Left forelimb (tissue), 1 donor: ENCODE measurements around the gene COX17.
A peak's percentile ranks its signal among the peaks of the same experiment; 100 is the strongest.

Experiments used
- DNase-seq: peaks from one replicate; pipeline ENCODE4 v3.0.0-alpha.2; 2018; ENCODE audit warnings: low spot score

Gene COX17

DNA sequence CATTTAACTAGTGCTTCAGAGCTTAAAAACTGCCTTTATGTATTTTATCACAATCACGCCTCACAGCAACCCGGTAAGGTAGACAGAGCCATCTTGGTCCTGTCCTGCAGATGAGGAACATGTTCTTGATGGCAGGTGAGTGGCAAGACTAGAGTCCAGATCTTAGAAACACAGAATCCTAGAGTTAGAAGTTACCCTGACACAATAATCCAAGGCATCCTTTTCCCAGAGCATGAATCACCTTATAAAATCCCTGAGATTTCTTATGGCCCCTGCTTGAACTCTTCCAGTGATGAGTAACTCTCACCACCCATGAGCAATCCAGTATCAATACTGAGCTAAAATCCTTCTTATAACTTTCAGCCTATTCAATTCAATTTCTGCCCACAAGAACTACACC is 33.7 kb downstream of the COX17 start:
- no peak for DNase-seq

DNA sequence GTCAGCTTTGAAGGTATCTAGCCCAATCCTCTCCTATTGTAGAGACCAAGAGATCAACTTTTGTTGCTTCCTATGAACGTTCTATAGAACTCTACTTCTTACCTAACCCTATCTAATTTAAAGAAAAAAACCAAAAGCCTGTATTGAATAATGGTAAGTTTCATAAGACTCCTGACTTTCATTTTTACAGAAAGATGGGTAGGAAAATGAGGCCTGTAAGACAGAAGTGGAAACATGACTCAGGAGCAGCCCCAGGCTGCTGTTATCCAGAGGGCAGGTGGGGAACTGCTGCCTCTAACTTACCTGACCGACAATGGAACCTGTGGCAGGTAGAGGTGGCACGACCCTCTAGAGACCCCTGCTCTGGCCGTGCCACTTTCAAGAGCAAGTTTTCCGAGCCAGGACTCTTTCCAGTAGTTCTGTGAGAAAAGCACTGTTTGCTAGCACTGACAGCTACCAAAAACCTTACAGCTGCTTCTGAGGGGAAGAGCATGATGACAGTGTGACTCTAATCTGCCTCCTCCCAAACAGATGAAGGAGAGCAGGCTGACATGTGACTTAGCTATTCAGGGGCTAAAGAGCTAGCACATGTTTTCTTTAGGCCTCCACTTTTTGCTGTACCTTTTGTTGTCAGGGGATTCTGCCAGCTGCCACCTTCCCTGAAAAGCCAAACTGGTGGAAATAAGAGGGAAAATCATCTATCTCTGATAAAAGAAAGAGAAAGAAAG is 34.3 kb downstream of the COX17 start:
- no peak for DNase-seq

- no peak for DNase-seq
Observed at GRCh38 chr3:119641416-119641815, 35.8 kb downstream of the COX17 start.

- no peak for DNase-seq
Observed at GRCh38 chr3:119639494-119640350, 37.5 kb downstream of the COX17 start.

DNA sequence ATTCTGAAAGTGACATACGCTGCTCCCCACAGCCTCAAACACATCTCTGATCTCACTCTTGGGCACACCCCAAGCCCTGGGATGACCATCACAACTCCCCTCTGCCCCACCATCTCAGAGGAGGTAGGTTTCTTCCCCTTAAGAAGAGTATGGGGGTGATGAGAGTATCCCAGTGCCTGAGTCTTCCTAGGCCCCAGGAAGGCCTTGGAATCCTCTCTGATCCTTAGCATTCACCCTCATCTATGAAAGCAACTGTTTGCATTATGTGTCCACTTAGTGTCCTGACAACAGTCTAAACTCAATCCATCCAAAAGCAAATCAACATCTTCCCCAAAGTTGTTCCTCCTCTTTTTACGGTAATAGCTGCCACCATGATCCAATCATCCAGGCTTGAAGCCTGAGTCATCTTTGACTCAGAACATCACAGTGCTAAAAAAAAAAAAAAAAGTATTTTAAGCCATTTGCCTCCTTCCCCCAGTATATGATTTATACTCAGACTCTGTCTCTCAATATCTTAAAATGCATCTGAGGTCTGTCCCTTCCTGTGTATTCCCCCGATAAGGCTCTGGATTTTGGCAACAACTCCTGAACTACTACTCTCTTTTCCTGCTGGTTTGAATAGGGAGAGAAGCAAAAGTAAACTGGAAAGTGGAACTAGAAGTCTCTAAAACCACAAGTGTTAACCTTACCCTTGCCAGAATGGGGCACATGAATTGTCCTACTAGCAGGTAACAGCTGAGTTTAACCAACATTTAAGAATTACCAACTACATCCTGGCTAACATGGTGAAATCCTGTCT is 39.3 kb downstream of the COX17 start:
- no peak for DNase-seq

GRCh38 chr3:119636891-119637611 is 40.2 kb downstream of the COX17 start:
- no peak for DNase-seq

DNA sequence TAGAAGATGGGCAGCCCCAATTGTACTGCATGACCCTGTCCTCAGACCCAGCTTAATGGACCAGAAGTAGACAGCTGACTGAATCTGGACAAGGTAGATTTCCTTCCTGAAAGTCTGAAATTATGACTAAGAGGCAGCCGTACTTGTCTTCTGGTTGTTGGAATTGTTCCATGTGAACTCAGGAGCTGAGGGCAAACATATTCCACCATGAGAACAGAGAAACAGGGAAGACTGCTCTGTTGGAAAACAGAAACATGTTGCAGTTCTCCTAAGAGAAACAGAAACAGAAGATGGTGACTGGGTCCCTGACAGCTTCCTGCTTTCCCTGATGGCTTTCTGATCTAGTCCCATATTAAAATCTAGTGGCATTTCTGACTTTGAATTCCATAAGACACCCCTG is 41.0 kb downstream of the COX17 start:
- DNase-seq = no peak

DNA sequence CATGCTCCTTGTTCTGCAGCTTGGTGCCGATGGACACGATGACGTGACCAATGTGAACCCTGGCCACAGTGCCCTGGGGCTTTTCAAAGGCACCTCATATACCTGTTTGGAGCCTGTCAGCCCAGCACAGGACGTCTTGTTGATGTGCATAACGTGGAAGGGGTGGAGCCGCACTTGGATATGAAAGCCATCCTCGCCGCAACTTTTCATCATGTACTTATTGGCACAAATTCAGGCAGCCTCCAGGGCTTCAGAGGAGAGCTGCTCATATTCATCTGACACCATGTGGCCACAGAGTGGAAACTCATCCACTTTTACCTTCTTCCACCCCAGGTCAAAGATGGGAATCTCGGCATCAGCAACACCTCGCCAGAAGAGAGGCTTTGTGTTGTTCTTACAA is 41.5 kb downstream of the COX17 start:
- no peak for DNase-seq

GRCh38 chr3:119632829-119633228 is 44.4 kb downstream of the COX17 start:
- DNase-seq = no peak

DNA sequence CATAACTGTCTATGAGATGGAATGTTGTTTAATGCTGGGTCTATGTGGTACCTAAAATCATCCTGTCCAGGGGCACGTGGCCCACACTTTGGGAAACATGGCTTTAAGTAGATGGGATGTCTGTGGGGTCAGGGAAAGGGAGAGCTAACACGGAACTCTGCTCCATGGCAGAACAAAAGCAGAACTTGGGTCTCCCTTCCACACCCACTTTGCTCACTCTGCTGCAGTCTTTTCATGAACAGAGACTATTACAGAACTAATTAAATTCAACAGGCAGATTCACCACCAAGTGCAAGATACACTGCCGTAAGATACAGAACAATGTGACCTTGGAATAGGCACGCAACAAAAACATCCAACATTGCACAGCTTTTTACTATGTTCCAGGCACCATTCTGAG is 45.0 kb downstream of the COX17 start:
- DNase-seq = no peak

DNA sequence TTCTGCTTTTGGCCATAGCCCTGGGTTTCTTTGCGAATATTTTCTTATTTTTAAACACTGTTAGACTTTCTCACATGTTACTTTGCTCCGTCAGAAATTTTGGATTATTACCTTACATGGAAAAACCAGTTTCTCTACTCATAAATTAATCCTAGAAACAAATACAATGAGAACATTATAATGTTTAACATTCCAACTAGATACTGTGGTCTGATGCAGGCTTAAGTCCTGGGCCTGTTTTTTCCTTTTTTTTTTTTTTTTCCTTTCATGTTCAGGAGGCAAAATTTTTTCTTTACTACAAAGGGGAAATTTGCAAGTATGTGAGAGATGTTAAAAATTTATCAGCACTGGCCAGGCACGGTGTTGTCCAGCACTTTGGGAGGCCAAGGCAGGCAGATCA is 45.7 kb downstream of the COX17 start:
- DNase-seq = no peak

DNA sequence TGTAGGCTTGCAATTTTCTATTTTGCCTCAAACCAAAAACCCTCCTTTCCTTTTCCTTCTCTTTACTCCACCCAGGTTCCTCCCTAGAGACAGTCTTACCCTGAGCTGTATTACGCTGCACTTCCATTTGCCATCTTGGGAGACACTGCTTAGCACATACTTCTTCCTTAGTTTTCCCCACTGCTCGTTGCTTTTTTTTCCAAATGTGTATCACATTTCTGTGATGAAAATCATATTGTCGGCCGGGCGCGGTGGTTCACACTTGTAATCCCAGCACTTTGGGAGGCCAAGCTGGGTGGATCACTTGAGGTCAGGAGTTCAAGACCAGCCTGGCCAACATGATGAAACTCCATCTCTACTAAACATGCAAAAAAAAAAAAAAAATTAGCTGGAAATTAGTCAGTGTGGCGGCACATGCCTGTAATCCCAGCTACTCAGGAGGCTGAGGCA is 46.3 kb downstream of the COX17 start:
- DNase-seq = no peak

GRCh38 chr3:119630128-119630879 is 46.9 kb downstream of the COX17 start:
- DNase-seq = no peak

GRCh38 chr3:119628816-119629445 is 48.3 kb downstream of the COX17 start:
- no peak for DNase-seq

- DNase-seq = peak; percentile 41
Observed at GRCh38 chr3:119628390-119628789, 48.8 kb downstream of the COX17 start.

- DNase-seq = peak; percentile 33
Observed at GRCh38 chr3:119627461-119627860, 49.7 kb downstream of the COX17 start.

DNA sequence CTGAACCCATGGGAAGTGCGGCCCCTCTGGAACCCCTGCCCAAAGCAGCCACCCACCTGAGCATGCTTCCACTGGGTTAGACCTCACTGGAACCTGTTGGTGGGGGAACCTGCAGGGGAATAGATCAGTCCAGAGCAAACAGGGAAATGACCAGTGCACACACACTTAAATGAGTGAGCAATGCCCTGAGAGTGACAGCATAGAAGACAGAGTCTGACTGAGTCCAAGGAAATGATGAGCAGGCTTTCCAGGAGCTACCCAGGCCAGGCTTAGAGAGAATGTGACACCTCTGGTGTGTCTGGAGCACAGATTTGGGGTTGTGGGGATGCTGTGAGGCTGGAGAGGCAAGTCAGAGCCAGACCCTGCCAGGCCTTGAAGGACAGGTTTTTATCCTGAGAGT is 51.0 kb downstream of the COX17 start:
- DNase-seq = no peak

- DNase-seq = no peak
Observed at GRCh38 chr3:119625451-119626153, 51.6 kb downstream of the COX17 start.

GRCh38 chr3:119624002-119624720 is 53.0 kb downstream of the COX17 start:
- DNase-seq = no peak
